HEK293 (cell line): Measurements from ENCODE around the gene SPDL1.
A peak's percentile ranks its signal among the peaks of the same experiment; 100 is the strongest.
"Not testable (repeated sequence)": the region's sequence is repeated elsewhere in the genome, so short reads cannot be mapped to it uniquely, and the experiment has no call there.

Experiments
- CTCF ChIA-PET: fragments of 350-600 bp; formaldehyde crosslinking; extraction: SDS; loops from one replicate; lab custom pipeline; 2021; ENCODE audit warnings: antibody characterized with exemption; lab: Yijun Ruan, JAX
- POLR2A ChIA-PET: fragments of 300-600 bp; formaldehyde crosslinking; extraction: SDS; loops from one replicate; lab custom pipeline; 2020; ENCODE audit warnings: antibody characterized with exemption, inconsistent platforms; lab: Yijun Ruan, JAX
- H3K27ac ChIP-seq: fragments of 200-500 bp; sonication (Bioruptor generic); 2 replicates; pipeline ENCODE4 v1.5.1; 2014; ENCODE audit warnings: low read depth, low read length, control low read depth, inconsistent platforms; ENCODE audit errors: extremely low read depth
- H3K36me3 ChIP-seq, 2 experiments: fragments of 200-500 bp in 1 of 2; sonication (Bioruptor generic) in 1 of 2; 1 replicate in 1 of 2; 2 replicates in 1 of 2; pipeline ENCODE4 v1.5.1; 2014 to 2017; ENCODE audit warnings: inconsistent platforms in 2 of 2, low read length in 2 of 2; ENCODE audit not compliant: control insufficient read depth in 2 of 2, insufficient read depth in 1 of 2
- H3K4me1 ChIP-seq: fragments of 200-500 bp; sonication (Bioruptor generic); 2 replicates; pipeline ENCODE4 v1.5.1; 2014; ENCODE audit warnings: mild to moderate bottlenecking, low read length, inconsistent platforms; ENCODE audit not compliant: control insufficient read depth, insufficient read depth
- H3K4me3 ChIP-seq: 2 replicates; pipeline ENCODE4 v1.5.1; 2011; ENCODE audit warnings: low read depth, mild to moderate bottlenecking, control low read depth, low read length, moderate library complexity
- H3K9me3 ChIP-seq: fragments of 200-500 bp; sonication (Bioruptor generic); 2 replicates; pipeline ENCODE4 v1.5.1; 2014; ENCODE audit warnings: low read depth, low read length, inconsistent platforms; ENCODE audit not compliant: control insufficient read depth, insufficient read depth
- AEBP2 ChIP-seq: fragments of 450-650 bp; formaldehyde crosslinking; IDR thresholded peaks from 2 replicates; pipeline ENCODE4 v1.5.1; 2016; ENCODE audit warnings: missing biosample characterization, missing genetic modification characterization, borderline replicate concordance
- KLF8 ChIP-seq: fragments of 450-650 bp; formaldehyde crosslinking; IDR thresholded peaks from 2 replicates; pipeline ENCODE4 v1.5.1; 2016; ENCODE audit warnings: missing biosample characterization, missing genetic modification characterization
- MEIS1 ChIP-seq: sonication (generic); formaldehyde crosslinking; IDR thresholded peaks from 2 replicates; pipeline ENCODE4 v1.8.1; 2022; ENCODE audit warnings: missing genetic modification reagents, mild to moderate bottlenecking, borderline replicate concordance
- OSR2 ChIP-seq: fragments of 450-650 bp; formaldehyde crosslinking; IDR thresholded peaks from 2 replicates; pipeline ENCODE4 v1.5.1; 2016; ENCODE audit warnings: missing biosample characterization, missing genetic modification characterization
- PBX3 ChIP-seq: sonication (generic); formaldehyde crosslinking; IDR thresholded peaks from 2 replicates; pipeline ENCODE4 v1.8.1; 2022; ENCODE audit warnings: mild to moderate bottlenecking, moderate library complexity, missing genetic modification reagents
- RBAK ChIP-seq: fragments of 450-650 bp; formaldehyde crosslinking; IDR thresholded peaks from 2 replicates; pipeline ENCODE4 v1.5.1; 2016; ENCODE audit warnings: missing biosample characterization, missing genetic modification characterization
- SCRT1 ChIP-seq: fragments of 450-650 bp; formaldehyde crosslinking; IDR thresholded peaks from 2 replicates; pipeline ENCODE4 v1.5.1; 2016; ENCODE audit warnings: missing biosample characterization, missing genetic modification characterization, borderline replicate concordance
- SETDB1 ChIP-seq: IDR thresholded peaks from one replicate; pipeline ENCODE4 v1.6.1; 2017; ENCODE audit warnings: mild to moderate bottlenecking, low read length, moderate library complexity, mixed read lengths; ENCODE audit not compliant: insufficient read length
- ZBTB11 ChIP-seq: fragments of 450-650 bp; formaldehyde crosslinking; conservative IDR thresholded peaks from 2 replicates; pipeline ENCODE4 v1.5.1; 2016; ENCODE audit warnings: low read depth, missing biosample characterization, missing genetic modification characterization
- ZNF169 ChIP-seq: fragments of 450-650 bp; formaldehyde crosslinking; IDR thresholded peaks from 2 replicates; pipeline ENCODE4 v1.5.1; 2016; ENCODE audit warnings: missing biosample characterization, missing genetic modification characterization
- ZNF19 ChIP-seq: fragments of 450-650 bp; formaldehyde crosslinking; IDR thresholded peaks from 2 replicates; pipeline ENCODE4; 2016; ENCODE audit warnings: missing biosample characterization, missing genetic modification characterization, low read depth
- ZNF23 ChIP-seq: fragments of 450-650 bp; formaldehyde crosslinking; IDR thresholded peaks from 2 replicates; pipeline ENCODE4 v1.5.1; 2016; ENCODE audit warnings: missing biosample characterization, missing genetic modification characterization, borderline replicate concordance
- ZNF449 ChIP-seq: fragments of 450-650 bp; formaldehyde crosslinking; IDR thresholded peaks from 2 replicates; pipeline ENCODE4 v1.5.1; 2017; ENCODE audit warnings: missing biosample characterization, mild to moderate bottlenecking, missing genetic modification characterization, moderate library complexity
- ZNF530 ChIP-seq: fragments of 450-650 bp; formaldehyde crosslinking; IDR thresholded peaks from 2 replicates; pipeline ENCODE4 v1.5.1; 2016; ENCODE audit warnings: low read depth, missing biosample characterization, missing genetic modification characterization
- ZNF544 ChIP-seq: fragments of 450-650 bp; formaldehyde crosslinking; IDR thresholded peaks from 2 replicates; pipeline ENCODE4 v1.5.0; 2017; ENCODE audit warnings: missing biosample characterization, missing genetic modification characterization
- ZNF555 ChIP-seq: fragments of 450-650 bp; formaldehyde crosslinking; conservative IDR thresholded peaks from 2 replicates; pipeline ENCODE4 v1.5.1; 2017; ENCODE audit warnings: missing biosample characterization, mild to moderate bottlenecking, missing genetic modification characterization, inconsistent platforms
- ZNF664 ChIP-seq: fragments of 450-650 bp; formaldehyde crosslinking; IDR thresholded peaks from 2 replicates; pipeline ENCODE4 v1.5.1; 2016; ENCODE audit warnings: missing biosample characterization, missing genetic modification characterization
- ZNF701 ChIP-seq: fragments of 450-650 bp; formaldehyde crosslinking; IDR thresholded peaks from 2 replicates; pipeline ENCODE4 v1.5.1; 2016; ENCODE audit warnings: missing biosample characterization, missing genetic modification characterization
- ZNF791 ChIP-seq: fragments of 450-650 bp; formaldehyde crosslinking; IDR thresholded peaks from 2 replicates; pipeline ENCODE4 v1.5.1; 2016; ENCODE audit warnings: missing biosample characterization, missing genetic modification characterization
- ZSCAN23 ChIP-seq: fragments of 450-650 bp; formaldehyde crosslinking; IDR thresholded peaks from 2 replicates; pipeline ENCODE4 v1.5.1; 2016; ENCODE audit warnings: missing biosample characterization, missing genetic modification characterization

Gene SPDL1

GRCh38 chr5:169609716-169610115, 26.1 kb downstream of the SPDL1 start (continued):
- TF ChIP-seq ZNF530, result no peak
- TF ChIP-seq ZBTB11 (tag by site-specific recombination), result no peak
- no peak for TF ChIP-seq ZNF544 (tag by site-specific recombination)

GRCh38 chr5:169610606-169611005, 27.0 kb downstream of the SPDL1 start:
- Histone ChIP-seq H3K27ac (no peak overlapping the region), H3K4me3 (no peak overlapping the region), H3K36me3 (peaks cover 0 to 4% of the 10 kb centered on the region in 2 experiments; a peak in 1 of 3 replicates), H3K4me1 (no peaks in the 10 kb centered on the region), H3K9me3 (no peaks in the 10 kb centered on the region)
- TF ChIP-seq SETDB1 (peak; percentile 84), RBAK (no peak)
- POLR2A ChIA-PET, result no interaction called here
- CTCF ChIA-PET, result interaction anchor here (0.7 kb wide), 1 partner anchor 665 kb away, joined by 3 read pairs; no protein-coding TSS in a partner anchor

GRCh38 chr5:169615561-169615960, 32.0 kb downstream of the SPDL1 start:
- ChIA-PET POLR2A (no interaction called here), CTCF (interaction anchor here (0.6 kb wide), 1 partner anchor 823 kb away, joined by 3 read pairs; no protein-coding TSS in a partner anchor)
- Histone ChIP-seq H3K36me3 (no peaks in the 10 kb centered on the region), H3K4me1 (no peaks in the 10 kb centered on the region), H3K27ac (no peak overlapping the region), H3K9me3 (no peaks in the 10 kb centered on the region), H3K4me3 (no peak overlapping the region)
- TF ChIP-seq SCRT1 (tag by site-specific recombination) (no peak), ZNF169 (tag by site-specific recombination) (no peak), OSR2 (tag by site-specific recombination) (no peak), ZNF791 (no peak), AEBP2 (tag by site-specific recombination) (no peak), MEIS1 (CRISPR knock-in tag) (no peak), ZSCAN23 (tag by site-specific recombination) (no peak), KLF8 (tag by site-specific recombination) (no peak), ZNF19 (no peak), ZNF449 (tag by site-specific recombination) (no peak), ZNF23 (tag by site-specific recombination) (no peak), ZNF555 (tag by site-specific recombination) (no peak), ZNF701 (tag by site-specific recombination) (no peak), ZNF664 (tag by site-specific recombination) (no peak), PBX3 (no peak)

- H3K4me3 ChIP-seq, H3K9me3 ChIP-seq, POLR2A ChIA-PET, H3K4me1 ChIP-seq, H3K36me3 ChIP-seq, H3K27ac ChIP-seq: not testable (repeated sequence)
- CTCF ChIA-PET, result interaction anchor here (1.3 kb wide), 1 partner anchor 356 kb away, joined by 7 read pairs; the partner anchor contains the start of gene INSYN2B
Observed at GRCh38 chr5:169624307-169624706, 40.7 kb downstream of the SPDL1 start.
